ENCODE measurements around the gene POU2AF1. TPM values are rescaled to one million over a fixed set of nuclear protein-coding genes. Genes with fewer than 3 reads are reported as not detected.
A peak's percentile ranks its signal among the peaks of the same experiment; 100 is the strongest.

POU2AF1 gene
- total RNA-seq, 4 donors from 2014 or later: under 0.01 to 2.9 (median 2.6) TPM; not detected in 1

DNA sequence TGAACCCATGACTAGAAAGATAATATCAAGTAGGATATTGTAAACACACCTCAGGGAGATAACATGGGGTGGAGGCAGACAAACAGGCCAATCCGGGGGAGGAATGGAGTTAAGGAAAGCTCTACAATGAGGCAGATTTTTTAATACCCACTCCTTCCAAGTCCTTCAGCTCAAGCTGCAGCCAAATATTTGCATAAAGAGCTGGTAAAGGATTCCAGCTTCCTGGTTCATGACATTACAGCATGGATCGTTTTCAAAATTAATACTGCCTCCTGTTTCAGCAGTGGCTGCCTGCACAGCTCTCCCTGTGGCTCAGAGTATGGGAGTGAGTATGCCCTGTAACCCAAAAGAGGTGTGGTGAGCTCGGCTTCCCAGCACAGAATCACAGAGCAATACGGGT lies 75.6 kb downstream of the POU2AF1 start:
- Histone ChIP-seq H3K27me3 (no peaks in the 10 kb centered on the region), H3K9me3 (no peaks in the 10 kb centered on the region), H3K4me3 (no peak overlapping the region), H3K27ac (peak overlapping the region; percentile 4 to 8), H3K4me1 (no peaks in the 10 kb centered on the region), H3K36me3 (no peaks in the 10 kb centered on the region)
- intact Hi-C loops (cut with DNase I; ENCODE audit: low total_unique reads): no loop called here
- no peak for TF ChIP-seq POLR2A (IDR thresholded peaks at IDR 0.05)
- TF ChIP-seq, protein P1, sequence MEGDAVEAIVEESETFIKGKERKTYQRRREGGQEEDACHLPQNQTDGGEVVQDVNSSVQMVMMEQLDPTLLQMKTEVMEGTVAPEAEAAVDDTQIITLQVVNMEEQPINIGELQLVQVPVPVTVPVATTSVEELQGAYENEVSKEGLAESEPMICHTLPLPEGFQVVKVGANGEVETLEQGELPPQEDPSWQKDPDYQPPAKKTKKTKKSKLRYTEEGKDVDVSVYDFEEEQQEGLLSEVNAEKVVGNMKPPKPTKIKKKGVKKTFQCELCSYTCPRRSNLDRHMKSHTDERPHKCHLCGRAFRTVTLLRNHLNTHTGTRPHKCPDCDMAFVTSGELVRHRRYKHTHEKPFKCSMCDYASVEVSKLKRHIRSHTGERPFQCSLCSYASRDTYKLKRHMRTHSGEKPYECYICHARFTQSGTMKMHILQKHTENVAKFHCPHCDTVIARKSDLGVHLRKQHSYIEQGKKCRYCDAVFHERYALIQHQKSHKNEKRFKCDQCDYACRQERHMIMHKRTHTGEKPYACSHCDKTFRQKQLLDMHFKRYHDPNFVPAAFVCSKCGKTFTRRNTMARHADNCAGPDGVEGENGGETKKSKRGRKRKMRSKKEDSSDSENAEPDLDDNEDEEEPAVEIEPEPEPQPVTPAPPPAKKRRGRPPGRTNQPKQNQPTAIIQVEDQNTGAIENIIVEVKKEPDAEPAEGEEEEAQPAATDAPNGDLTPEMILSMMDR (IDR thresholded peaks at IDR 0.05): no peak
- DNase-seq: no peak

DNA sequence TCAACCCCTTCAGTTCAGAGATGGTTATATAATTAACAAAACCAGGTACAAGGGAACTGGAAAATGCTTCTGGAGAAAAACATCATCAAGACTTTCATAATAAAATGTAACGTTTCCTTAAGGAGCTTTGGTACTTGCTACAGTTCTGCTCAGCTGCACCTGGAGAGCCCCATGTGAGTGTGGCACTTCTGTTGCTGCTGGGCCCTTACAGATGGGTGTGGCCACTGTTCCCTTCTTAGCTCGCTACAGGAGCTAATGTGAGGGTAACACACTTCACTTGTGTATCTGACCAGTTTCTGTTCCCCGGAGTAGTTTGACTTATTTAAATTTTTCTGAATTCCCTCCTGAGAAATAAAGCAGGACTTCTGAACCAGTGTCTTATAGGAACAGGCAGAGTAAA lies 76.8 kb downstream of the POU2AF1 start:
- intact Hi-C loops (cut with DNase I; ENCODE audit: low total_unique reads): no loop called here
- no peaks in the 10 kb centered on the region for H3K9me3 ChIP-seq
- peak overlapping the region; percentile 4 to 8 for H3K27ac ChIP-seq
- no peaks in the 10 kb centered on the region for H3K27me3 ChIP-seq
- DNase-seq: no peak
- H3K4me1 ChIP-seq: no peaks in the 10 kb centered on the region
- no peak overlapping the region for H3K4me3 ChIP-seq
- H3K36me3 ChIP-seq: no peaks in the 10 kb centered on the region
- TF ChIP-seq POLR2A (IDR thresholded peaks at IDR 0.05): no peak
- TF ChIP-seq, protein P1 (IDR thresholded peaks at IDR 0.05): no peak

Small RNA genes within 50 kb of the gene (microRNA-seq; reads per million reads assigned to microRNA genes)
- gene MIR4491 (ENCODE audit: borderline microRNAs expressed, borderline replicate concordance): not detected

Small RNA genes within 50 kb of the gene (small RNA-seq; reads per million reads assigned to genes)
- not detected for gene MIR4491
- not detected for gene RNU2-60P

Other genes with a start within 250 kb of the POU2AF1 start
- not detected for gene POU2AF2, start 133.6 kb downstream of the POU2AF1 start, total RNA-seq
- 10 to 100 TPM in 2 of 4 donors, 1 to 10 TPM in 1, under 1 TPM in 1; 0.97 to 13.2 (median 6.2) TPM for gene POU2AF3, start 80.7 kb downstream of the POU2AF1 start, total RNA-seq
- not detected for gene BTG4, start 133.1 kb upstream of the POU2AF1 start, total RNA-seq
- 1 to 10 TPM in 2 of 4 donors, under 1 TPM in 1, not detected in 1; 0.88 to 2.7 (median 2.6) TPM for gene HOATZ, start 135.5 kb upstream of the POU2AF1 start, total RNA-seq
- 10 to 100 TPM in 3 of 4 donors, 1 to 10 TPM in 1; 8.5 to 58.2 (median 37.1) TPM for gene LAYN, start 161.4 kb upstream of the POU2AF1 start, total RNA-seq
- 10 to 100 TPM; 11.5 to 27.7 (median 16.7) TPM for gene SIK2, start 223.2 kb upstream of the POU2AF1 start, total RNA-seq